OCI-LY7 (cell line): ENCODE results near the gene HTRA1.

Experiments
- EZH2phosphoT487 ChIP-seq: fragments of 200-600 bp; sonication (generic); IDR thresholded peaks from 2 replicates; pipeline ENCODE4 v1.6.1; 2018; ENCODE audit warnings: low read depth, borderline replicate concordance, mild to moderate bottlenecking, mixed run types, antibody characterized with exemption, low read length, moderate library complexity, mixed read lengths
- TF ChIP-seq, protein P1 (sequence below): fragments of 200-600 bp; sonication (generic); conservative IDR thresholded peaks from 2 replicates; pipeline ENCODE4 v1.5.1; 2014; ENCODE audit warnings: mild to moderate bottlenecking, antibody characterized with exemption, low read length, moderate library complexity, mixed read lengths

DNA sequence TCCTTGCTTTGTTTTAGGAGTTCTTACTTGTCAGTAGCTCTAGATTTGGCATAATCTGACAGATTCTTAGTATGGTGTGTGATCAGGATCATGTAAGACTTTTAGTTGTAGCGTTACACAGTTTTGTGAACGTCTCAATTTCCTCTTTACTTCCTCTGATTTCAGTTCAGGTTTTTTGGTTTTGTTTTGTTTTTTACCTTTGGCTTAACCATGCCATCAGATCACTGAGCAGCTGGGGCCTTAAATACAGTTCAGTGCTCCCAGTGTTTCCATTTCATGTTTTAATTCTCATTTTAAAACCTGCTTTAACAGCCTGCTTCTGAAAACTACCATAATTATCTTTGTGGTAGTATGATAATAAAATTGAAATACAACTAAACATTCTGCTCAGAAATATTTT, 34.1 kb upstream of the HTRA1 start:
- TF ChIP-seq, protein P1, sequence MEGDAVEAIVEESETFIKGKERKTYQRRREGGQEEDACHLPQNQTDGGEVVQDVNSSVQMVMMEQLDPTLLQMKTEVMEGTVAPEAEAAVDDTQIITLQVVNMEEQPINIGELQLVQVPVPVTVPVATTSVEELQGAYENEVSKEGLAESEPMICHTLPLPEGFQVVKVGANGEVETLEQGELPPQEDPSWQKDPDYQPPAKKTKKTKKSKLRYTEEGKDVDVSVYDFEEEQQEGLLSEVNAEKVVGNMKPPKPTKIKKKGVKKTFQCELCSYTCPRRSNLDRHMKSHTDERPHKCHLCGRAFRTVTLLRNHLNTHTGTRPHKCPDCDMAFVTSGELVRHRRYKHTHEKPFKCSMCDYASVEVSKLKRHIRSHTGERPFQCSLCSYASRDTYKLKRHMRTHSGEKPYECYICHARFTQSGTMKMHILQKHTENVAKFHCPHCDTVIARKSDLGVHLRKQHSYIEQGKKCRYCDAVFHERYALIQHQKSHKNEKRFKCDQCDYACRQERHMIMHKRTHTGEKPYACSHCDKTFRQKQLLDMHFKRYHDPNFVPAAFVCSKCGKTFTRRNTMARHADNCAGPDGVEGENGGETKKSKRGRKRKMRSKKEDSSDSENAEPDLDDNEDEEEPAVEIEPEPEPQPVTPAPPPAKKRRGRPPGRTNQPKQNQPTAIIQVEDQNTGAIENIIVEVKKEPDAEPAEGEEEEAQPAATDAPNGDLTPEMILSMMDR = no peak
- TF ChIP-seq EZH2phosphoT487 = no peak
